Amniotic epithelial cell (primary cell): ENCODE results near the gene LRRC47.
A peak's percentile ranks its signal among the peaks of the same experiment; 100 is the strongest.

ENCODE experiments used
- DNase-seq: peaks from one replicate; pipeline ENCODE4 v3.0.0-alpha.2; 2010; ENCODE audit warnings: low read depth

The LRRC47 gene

DNA sequence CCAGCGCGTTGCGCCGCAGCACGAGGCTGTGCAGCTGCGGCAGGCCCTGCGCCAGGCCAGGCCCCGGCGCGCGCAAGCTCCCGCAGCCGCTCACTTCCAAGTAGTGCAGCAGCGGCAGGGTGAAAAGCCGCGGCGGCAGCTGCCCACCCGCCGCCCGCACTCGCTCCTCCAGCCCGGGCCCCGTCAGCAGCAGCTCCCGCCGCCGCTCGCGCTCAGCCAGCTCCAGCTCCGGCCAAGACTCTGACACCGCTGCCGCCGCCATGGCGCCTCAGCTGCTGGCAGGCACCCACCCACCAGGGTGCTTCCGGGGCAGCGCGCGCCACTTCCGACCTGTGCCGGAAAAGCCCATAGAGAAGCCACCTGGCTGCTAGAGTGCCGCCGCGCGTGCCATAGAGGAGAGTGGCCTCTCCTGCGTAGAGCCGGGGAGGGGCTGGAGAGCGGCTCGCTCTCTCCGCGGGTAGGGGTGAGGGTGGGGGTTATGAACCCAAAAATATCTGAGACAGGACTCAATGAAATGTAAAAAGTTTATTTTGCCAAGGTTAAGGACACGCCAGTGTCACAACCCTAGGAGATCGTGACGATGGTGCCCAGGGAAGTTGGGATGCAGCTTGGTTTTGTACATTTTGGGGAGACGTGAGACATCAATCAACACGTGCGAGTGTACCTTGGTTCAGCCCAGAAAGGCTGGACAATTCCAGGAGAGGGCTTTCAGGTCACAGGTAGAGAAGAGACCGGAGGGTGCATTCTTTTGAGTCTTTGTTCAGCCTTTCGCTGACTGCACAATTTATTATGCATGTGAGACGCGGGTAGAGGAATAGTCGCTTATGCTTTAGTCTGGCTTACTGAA is at the start of gene LRRC47:
Gene LRRC47, minus strand, starts transcription at position 284 of the 847 bp plus-strand sequence. Its CDS starts 22 bp downstream, at position 262.
- peak; percentile 86 for DNase-seq

GRCh38 chr1:3842912-3843311 is 46.6 kb upstream of the LRRC47 start:
- DNase-seq, result no peak

DNA sequence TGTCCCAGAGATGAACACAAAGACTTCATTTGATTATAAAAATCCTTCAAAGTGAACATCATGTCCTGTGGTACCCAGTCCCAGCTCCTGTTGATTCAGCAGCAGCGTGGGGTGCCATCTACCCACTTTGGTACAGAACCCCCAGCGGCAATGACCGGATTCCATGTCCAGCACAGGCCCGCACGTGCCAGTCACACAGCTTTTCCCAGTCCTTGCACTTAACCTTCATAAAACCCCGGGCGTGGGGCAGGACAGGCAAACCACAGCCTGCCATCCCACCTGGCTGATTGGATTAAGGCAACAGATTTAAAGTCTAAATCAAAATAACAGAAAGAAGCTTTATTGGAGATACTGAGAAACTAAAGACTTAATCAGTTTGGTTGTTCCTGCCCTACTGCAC is 45.2 kb upstream of the LRRC47 start:
- no peak for DNase-seq

DNA sequence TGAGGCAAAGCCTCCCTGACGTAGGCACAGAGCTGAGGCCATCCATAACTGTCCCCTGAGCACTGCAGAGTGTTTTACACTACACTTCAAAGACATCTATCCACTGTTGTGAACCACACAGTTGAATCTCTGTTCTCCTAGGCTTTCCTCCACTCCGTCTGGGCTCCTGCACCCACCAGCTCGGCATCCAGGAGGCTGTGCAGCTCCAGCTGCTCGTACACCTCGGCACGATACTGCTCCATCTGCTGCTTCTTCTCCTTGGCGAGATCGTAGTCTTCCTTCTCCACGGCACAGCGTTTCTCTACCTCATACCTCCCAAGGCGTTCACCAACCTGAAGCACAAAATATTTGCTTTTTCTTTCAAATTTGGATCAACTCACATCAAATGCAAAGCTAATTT is 42.5 kb upstream of the LRRC47 start:
- DNase-seq, result no peak

GRCh38 chr1:3837685-3838084 is 41.4 kb upstream of the LRRC47 start:
- DNase-seq, result no peak

DNA sequence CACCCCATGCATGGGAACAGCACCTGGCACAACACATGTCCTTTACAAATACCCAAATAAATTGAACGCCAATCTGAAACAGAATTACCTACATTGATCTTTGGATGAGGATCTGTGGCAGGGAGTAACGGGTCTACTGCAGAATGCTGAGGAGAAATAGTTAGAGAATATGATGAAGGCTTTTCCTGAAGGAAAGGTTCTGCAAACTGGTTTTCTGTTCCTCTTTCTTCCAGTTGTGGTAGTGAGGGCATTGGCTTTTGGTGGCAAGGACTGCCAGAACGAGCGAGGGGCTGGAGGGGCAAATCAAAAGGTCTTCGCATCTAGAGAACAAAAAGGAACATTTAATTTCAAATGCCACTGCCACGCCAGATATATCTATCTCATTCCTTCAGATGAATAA is 40.9 kb upstream of the LRRC47 start:
- no peak for DNase-seq

GRCh38 chr1:3836421-3836820 is 40.1 kb upstream of the LRRC47 start:
- DNase-seq, result no peak

GRCh38 chr1:3834701-3835100 is 38.4 kb upstream of the LRRC47 start:
- no peak for DNase-seq

GRCh38 chr1:3831689-3832088 is 35.4 kb upstream of the LRRC47 start:
- DNase-seq, result no peak

- no peak for DNase-seq
Observed at GRCh38 chr1:3828391-3828790, 32.1 kb upstream of the LRRC47 start.

- DNase-seq, result peak; percentile 66
Observed at GRCh38 chr1:3827813-3828307, 31.6 kb upstream of the LRRC47 start.

DNA sequence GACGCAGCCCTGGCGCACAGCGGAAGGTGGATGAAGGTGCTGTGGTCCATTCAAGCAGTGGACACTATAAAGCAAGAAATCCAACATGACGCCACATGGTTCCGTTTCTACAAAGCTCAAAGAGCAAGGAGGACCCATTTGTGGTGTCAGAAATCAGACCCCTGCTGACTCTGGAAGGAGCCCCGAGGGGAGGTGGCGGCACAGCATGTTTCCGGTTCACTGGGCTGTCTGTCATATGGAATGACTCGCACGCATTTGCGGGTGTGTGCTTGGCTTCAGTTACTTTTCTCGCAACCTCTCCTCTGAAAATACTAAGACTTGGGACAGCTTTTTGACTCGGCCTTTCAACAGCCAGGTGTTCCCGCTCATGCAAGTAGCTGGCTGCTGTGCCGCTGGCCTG is 29.1 kb upstream of the LRRC47 start:
- no peak for DNase-seq

- no peak for DNase-seq
Observed at GRCh38 chr1:3824650-3825049, 28.4 kb upstream of the LRRC47 start.

- DNase-seq, result no peak
Observed at GRCh38 chr1:3822421-3822820, 26.1 kb upstream of the LRRC47 start.

DNA sequence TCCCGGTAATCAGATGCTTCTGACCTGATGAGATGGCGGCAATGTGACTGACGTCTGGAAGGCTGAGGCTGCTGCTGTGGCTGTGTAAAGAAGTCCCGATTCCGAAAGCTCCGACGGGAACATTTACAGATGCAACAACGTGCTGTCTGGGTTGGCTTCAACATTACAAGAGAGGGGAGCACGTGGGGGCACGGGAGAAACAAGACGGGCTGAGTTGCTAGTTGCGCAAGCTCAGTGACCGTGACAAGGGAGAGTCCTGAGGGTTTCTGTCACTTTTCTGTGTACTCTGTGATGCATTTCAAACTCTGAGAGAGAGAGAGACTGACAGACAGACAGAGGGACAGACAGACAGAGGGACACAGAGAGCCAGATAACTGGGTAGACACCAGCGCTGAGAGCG is 25.6 kb upstream of the LRRC47 start:
- no peak for DNase-seq

DNA sequence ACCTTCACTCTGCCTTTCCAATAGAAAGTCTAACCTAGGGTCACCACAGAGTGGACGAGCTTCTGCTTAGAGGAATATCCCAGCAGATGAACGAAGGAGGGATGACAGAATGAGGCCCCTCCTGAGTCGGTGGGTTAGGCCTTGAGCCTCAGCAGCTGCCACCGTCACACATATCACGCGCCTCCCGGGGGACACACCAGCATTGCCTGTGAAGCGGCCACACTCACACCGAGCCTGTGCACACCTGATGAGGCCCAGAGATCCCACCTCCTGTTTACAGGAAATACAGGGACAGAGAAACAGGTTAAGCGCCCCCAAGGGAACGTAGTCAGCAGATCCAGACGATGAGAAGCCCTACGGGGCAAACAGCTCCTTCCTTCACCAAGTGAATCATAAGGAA is 25.1 kb upstream of the LRRC47 start:
- DNase-seq, result no peak

DNA sequence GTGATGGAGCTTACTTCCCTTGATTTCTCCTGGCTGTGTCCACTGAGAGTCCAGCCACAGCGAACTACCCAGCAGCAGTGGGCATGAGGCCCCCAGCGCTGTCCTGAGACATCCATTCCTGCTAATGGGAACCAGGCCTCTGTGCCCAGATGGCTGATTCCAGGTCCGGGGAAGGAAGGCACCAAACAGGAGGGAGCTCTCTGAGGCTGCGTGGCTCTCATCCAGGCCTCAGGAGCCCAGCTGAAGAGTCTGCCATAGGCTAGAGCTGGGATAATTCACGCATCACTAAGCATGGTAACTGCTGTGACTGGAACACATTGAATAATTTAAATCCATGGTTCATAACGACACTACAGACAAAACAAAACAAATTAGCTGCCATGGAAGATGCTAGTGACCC is 24.7 kb upstream of the LRRC47 start:
- no peak for DNase-seq

DNA sequence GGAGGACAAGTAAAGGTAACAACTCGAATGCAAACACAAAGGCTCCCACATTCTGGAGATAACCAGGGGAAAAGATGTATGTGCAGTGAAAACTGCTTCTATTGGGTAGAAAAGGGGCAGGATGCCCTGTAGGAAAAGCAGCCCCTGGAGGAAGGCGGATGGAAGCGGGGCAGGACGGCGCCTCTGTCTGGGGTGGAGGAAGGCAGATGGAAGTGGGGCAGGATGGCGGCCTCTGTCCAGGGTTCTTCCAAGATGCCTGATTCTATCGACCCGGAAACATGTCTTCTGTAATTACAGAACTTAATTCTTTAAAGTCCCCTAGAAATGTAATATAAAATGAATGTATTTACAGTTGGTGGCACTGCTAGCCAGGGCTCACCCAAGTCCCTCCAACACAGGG is 24.0 kb upstream of the LRRC47 start:
- DNase-seq, result no peak

- DNase-seq, result no peak
Observed at GRCh38 chr1:3819771-3820200, 23.5 kb upstream of the LRRC47 start.

- DNase-seq, result no peak
Observed at GRCh38 chr1:3817821-3818597, 21.7 kb upstream of the LRRC47 start.

- no peak for DNase-seq
Observed at GRCh38 chr1:3817138-3817740, 20.9 kb upstream of the LRRC47 start.

GRCh38 chr1:3816331-3817137 is 20.2 kb upstream of the LRRC47 start:
- no peak for DNase-seq
